Head of caudate nucleus (tissue), 42 donors: ENCODE results near the gene FAM174B.

Source experiments
- DNase-seq, 42 donors: peaks; one replicate each; pipeline versions ENCODE4 v3.0.0 to v3.0.0-alpha.2; 2020 to 2021; ENCODE audit warnings: mixed read lengths in 7 of 42
- intact Hi-C: fragments of 100-400 bp; cut with DNase I; formaldehyde crosslinking; loops from one replicate; pipeline ENCODE4 v1.15.0; 2022

Gene FAM174B

DNA sequence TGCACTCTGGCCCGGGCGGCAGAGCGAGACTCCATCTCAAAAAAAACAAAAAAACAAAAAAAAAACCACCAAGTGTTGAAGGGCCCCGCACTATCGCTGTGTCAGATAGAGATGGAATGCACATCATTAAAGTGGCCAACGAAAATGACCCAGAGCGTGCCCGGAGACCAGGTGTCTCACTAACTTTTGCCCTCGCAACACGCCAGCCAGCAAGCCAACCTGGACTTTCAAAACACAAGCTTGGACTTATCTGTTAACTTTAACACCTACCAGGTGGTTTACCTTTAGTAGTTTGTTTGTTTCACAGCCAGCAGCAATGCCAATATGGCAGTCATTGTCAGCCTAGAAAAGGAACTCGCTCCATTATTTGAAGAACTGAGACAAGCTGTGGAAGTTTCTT is 28.6 kb downstream of the FAM174B start:
- intact Hi-C loops, result no loop called here
- peak in 2 of 42 donors; percentile 9 to 15 for DNase-seq

DNA sequence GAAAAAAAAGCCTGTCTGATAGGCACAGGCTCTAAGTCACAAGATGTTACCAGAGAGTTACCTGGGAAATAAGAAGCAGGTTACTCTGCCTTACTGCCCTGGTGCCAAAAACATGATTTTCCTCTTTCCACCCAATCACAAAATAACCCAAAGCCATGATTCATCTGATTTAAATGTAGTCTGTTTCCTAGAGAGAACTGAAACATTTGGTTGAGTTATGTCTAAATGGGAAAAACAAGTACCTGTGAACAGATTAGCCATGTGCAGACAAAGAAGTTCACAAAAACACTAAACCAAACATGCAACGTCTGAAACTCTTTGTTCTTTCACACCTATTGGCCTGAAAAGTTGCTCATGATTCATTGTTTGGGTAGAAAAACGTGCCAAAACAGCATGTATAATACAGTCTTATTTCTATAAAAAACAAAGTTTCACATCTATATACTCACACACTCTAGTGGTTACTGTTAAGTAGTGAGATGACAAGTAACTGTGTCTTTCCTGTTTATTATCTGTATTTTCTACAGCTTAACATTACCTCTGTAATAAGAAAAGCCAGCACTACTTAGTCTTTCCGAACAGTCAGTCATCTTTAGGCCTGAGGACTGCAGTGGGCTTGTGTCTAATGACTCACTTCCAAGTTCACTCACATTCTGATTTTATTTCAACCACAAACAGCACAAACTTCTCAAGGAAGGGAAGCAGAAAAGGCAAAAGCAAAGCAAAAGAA is 30.2 kb downstream of the FAM174B start:
- intact Hi-C loops, result no loop called here
- peak in 1 of 42 donors; percentile 5 for DNase-seq

DNA sequence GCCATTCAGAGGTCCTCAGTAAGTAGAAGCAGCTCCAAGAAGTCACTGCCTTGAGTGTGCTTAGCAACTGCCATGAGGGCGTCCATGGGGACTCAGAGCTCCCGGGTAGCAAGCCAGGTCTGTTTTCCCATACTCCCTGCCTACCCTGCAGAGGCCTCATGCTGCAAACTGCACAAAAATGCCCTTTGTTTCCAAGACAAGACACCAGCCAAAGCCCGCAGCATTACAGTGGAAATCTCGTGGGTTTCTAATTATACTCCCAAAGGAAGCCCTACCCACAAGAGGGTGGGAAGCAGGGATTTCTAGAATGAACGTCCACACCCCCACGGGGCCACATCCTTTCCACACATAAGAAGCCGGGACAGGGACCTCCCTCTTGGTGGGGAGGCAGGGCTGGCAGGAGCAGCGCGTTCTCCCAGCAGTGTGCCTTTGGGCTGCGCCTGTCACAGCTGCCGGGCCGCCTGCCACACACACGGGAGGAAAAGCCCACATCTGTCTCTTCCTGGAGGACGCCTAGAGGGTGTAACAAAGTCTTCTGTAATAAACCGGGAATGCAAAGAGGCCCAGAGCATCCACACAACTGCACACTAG is 31.1 kb downstream of the FAM174B start:
- intact Hi-C loops, result no loop called here
- DNase-seq, result peak; percentile 59 to 89 (median 77)

DNA sequence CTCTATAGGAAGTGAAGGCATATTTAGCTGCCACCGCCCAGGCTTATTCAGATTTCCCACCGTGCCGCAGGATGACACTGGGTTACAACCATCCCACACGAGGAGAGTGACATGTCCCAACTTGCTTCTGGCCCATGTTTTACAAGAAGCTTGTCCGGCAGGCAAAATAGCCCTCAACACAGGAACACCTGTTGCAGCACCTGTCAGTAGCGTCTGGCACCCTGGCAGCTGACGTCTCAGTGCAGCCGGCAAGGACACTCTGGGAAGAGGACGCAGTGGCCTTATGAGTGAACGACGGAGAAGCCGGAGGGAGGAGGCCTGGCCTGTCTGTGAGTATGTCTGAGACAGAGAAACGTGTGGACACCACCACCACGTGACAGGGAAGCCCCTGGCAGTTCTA is 32.1 kb downstream of the FAM174B start:
- intact Hi-C loops, result no loop called here
- peak in 2 of 42 donors; percentile 22 to 37 for DNase-seq

DNA sequence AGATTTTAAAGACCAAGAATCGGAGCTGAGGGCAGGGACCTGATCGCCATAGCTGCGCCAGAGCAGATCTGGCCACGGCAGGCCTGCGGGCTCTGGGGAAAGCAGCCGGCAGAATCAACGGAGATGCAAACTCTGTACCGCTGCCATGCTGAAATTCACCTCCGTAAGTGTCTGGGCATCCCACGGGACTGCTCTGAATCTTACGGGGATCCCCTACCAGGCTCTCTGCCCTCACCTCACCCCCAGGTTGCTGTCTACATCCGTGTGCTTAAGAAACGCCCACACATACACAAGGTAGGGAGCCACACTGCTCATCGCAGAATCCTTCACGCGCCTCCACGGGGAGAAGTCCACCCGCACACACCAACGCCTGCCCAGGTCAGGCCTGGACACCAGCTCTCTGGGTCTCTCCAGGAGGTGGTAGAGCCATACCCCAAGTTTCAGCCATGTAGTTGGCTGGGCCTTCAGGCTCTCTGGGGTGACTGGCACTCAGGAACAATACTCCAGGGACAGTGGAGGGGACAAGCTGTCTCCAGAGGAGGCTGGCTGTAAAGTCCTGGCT is 33.5 kb downstream of the FAM174B start:
- DNase-seq, result no peak
- intact Hi-C loops, result no loop called here

DNA sequence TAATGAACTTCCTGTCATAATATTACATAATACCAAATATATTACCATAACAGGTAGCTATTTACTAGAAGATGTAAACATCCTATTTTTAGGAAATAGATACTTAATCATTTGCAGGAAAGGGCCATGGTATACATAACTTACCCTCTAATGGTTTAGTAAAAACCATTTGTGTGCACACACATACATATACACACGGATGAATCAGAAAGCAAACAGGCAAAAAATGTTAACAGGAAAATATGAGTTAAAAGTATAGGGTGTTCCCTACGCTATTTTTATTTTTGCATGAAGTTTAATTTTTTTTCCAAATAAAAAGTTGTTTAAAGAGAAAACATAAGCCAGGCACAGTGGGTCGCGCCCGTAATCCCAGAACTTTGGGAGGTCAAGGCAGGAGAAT is 34.6 kb downstream of the FAM174B start:
- no peak for DNase-seq
- intact Hi-C loops, result no loop called here

DNA sequence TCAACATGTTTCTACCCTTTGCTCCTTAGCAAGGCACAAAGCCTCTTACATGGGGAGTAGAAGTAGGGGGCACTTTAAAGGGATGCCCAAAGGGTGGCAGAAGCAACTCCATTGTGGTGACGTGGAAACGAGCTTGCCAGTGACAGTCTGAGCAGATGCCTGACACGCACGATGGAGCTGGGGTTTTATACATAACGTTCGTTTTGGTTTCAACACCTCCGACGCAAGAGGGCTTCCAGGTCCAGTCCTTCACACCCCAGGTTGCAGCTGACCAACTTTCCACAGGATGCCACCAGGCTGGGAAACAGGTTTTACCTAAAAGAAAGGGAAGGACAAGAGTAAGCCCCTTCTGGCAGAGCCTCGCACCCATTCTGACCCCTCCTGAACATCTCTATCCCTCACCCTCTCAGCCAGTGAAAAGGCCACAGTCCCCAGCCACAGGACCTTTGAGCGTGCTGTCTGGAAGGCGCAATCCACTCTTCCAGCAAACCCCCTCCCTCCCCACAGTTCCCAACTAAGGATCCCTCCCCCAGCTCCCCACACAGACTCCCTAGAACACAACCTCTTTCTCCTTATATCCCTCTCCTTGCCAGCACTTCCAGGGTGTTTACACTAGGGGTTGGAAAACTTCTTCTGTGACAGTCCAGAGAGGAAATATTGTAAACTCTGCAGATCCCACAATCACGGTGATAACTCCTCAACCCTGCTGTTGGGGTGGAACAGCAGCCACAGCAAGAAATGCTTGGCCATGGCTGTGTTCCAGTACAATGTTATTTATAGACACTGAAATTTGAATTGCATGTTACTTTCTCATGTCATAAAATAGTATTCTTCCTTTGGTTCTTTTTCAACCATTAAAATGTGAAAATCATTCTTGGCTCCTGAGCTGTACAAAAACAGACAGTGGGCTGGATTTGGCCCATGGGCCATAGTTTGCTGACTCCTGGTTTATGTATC is 36.2 kb downstream of the FAM174B start:
- DNase-seq, result peak in 1 of 42 donors; percentile 22
- intact Hi-C loops, result loop anchor here (10.0 kb wide), 1 partner anchor 95 kb away; no protein-coding TSS in a partner anchor

DNA sequence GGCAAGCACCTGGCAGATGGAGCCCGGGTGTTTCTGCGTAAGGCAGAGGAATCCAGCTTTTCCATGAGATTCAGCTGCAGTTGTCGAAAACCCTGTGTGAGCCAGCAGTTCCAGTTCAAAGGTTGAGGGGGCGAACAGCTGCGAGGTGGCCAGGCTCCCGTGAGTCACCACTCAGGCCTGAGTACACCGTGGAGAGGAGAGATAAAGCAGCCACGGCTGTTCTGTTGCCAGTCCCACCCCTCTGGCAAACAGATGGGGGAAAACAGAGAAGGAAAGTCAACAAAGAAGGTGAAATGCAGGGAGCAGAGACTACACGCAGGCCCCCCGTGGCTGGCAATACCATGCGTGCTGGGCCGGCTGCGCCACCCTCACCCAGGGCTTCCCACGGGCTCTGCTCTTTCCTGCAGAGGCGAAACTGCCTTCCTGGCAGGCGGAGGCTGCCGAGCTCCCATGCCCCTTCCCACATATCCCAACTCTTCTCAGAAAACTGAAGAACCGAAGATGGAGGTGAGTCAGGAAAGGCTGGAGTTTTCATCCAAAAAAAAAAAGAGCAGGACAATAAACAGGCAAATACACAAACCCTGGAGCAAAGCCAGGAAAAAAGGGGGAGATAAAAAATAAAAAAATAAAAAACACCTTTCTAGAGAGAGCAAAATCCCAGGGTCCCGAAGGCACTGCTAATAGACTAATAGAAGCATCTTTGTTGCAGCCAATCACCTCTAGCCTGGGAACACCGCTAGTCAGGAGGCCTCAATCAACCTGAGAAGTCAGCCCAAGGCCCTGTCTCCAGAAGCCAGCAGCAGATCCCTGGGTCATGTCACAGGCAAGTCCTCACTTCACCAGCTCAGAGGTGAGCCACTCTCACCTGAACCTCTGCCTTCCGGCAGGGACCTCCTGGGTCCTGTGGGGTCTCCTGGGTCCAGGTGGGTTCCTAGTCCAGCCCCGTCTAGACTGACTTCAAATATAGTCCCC is 37.7 kb downstream of the FAM174B start:
- intact Hi-C loops, result loop anchor here (10.0 kb wide), 1 partner anchor 97 kb away; no protein-coding TSS in a partner anchor
- peak in 5 of 42 donors; percentile 5 to 29 (median 22) for DNase-seq

DNA sequence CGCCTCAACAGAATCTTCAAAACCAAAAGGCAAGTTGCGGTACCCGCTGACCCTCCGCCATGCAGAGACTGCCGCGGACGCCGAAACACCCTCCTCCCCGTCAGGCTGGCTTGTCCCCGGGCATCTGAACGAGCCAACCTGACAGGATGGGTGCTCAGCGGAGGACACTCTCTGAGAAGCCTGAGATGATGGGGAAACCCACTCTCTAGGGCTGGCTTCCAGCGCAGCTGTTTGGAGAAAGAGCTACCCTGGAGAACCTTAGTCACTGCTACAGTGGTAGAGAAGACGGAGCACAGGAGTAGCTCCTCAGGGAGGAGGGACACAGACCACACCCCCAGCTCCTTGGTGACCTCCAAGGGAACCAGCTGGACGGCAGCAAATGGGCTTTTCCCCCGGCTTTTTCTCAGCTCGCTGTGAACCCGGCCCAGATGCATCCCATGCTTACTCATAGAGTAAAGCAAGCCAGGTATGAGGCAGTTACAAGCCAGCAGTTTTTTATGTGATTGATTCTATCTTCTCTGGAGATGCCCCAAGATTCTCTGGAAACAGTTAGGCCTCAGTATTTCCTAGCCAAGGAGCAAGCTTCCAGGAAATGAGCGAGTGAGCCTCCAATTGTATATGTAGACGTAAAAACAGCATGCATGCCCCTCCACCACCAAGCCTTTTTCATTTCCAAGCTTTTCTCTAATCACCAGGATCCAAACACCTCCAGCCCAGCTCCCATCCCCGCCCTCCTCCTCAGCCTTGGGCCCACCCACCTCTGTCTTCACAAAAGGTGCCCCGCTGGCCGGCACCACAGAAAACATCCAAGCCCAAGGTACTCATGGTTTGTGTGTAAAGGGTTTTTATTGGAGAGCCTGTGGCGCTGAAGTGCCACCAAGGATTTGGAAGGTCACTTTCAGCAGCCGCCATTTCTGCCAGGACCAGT is 38.7 kb downstream of the FAM174B start:
- peak in 4 of 42 donors; percentile 4 to 38 (median 24) for DNase-seq
- intact Hi-C loops, result loop anchor here (10.0 kb wide), 1 partner anchor 98 kb away; no protein-coding TSS in a partner anchor

DNA sequence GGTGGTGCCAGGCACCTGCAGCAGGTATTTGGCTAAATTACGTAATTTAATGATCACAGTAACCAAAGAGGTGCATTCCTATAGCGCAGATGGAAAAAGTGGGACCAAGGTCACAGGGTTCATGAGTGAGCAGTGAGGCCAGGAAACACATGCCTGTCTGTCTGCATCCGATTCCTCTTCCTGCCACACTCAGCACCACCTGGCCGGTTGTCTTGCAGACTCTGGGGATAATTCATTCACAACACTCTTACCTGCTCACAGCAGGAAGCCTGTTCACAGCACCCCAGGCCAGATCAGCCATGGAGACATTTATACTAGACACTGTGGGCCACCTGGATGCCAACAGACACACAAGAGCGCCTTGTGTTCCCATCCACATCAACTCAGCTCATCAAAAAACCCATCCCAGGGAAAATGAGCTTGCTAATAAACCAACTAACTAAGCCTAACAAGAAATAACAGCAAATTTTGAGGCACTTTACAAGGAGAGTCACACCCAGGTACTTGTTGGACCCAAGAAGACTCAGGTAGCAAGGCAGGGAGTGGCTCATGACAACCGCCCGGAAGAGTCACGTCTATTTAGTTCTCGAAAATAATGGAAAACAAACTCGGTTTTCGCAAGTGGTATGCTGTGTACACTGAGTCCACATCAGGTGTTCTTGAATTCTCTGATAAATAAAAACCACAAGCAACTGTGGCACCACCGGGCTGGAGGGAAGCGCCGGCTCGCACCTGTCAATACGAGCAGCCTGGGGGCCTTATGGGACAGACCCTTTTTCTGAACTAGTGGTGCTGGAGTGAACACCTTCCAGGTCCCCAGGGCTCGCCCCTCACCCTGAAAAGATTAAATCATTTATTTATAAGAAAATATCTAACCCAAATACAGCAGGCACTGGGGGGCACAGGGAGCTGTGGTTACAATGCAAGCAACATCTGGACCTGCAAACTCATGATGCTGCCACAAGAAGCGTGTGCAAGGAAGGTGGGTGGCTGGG is 40.5 kb downstream of the FAM174B start:
- intact Hi-C loops, result loop anchor here (10.0 kb wide), 1 partner anchor 100 kb away; no protein-coding TSS in a partner anchor
- peak in 2 of 42 donors; percentile 28 to 34 for DNase-seq

DNA sequence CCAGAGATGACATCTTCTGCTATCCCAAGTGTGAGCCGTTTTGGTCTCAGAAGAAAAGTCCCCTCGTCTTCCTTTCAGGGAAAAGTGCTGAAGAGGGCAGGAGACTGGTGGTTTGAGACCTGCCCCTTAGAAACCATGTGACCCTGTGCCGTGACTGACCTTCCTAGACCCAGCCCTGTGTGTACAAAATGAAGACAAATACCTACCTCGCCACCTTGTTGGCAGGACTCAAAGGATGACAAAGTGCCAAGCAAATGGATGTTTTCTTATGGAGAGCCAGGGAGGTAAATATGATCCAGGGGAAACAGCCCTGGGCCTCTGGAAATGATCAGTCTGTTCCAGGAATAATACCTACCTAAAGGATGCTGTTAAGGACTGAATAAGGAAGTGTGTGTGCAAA is 41.3 kb downstream of the FAM174B start:
- DNase-seq, result peak in 1 of 42 donors; percentile 7
- intact Hi-C loops, result loop anchor here (10.0 kb wide), 1 partner anchor 100 kb away; no protein-coding TSS in a partner anchor

DNA sequence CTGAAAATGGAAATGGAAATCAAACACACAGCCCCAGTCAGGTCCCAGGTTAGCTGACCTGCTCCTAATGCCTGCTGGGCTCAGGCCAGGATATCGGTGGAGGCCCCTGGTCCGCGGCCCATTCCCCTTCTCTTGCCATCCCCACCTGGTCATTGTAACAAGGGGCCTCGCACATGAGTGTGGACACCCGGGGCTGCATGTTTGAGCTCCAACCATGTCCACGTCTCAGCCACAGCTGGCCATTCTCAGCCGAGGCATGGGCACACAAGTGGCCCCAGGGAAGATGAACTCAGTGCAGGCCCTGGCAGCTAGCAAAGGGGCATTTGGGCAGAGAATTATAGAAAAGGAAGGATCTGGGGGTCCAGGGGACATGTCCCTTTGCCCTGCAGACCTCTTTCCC is 41.7 kb downstream of the FAM174B start:
- intact Hi-C loops, result loop anchor here (10.0 kb wide), 1 partner anchor 101 kb away; no protein-coding TSS in a partner anchor

DNA sequence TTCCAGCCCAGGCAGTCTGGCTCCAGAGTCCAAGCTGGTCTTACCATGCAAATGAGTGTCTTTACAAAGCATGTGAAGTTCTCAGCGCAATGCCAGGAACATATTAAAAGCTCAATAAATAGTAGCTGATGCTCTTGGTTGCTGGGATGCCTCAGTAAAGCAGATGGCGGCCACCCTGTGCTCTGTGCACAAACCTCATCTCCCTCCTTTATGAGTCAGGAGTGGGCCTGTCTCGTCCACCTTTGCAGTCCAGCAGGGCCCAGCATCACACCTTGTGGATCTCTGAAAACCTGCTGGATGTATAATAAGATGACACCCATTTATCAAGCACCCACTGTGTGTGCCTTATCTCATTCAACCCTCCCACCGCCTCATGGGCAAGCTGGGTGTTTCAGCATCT is 42.7 kb downstream of the FAM174B start:
- intact Hi-C loops, result loop anchor here (10.0 kb wide), 1 partner anchor 102 kb away; no protein-coding TSS in a partner anchor
- peak in 1 of 42 donors; percentile 21 for DNase-seq

More for the DNA sequence above, 41.7 kb downstream of the FAM174B start:
- DNase-seq, result peak in 2 of 42 donors; percentile 30 to 42

DNA sequence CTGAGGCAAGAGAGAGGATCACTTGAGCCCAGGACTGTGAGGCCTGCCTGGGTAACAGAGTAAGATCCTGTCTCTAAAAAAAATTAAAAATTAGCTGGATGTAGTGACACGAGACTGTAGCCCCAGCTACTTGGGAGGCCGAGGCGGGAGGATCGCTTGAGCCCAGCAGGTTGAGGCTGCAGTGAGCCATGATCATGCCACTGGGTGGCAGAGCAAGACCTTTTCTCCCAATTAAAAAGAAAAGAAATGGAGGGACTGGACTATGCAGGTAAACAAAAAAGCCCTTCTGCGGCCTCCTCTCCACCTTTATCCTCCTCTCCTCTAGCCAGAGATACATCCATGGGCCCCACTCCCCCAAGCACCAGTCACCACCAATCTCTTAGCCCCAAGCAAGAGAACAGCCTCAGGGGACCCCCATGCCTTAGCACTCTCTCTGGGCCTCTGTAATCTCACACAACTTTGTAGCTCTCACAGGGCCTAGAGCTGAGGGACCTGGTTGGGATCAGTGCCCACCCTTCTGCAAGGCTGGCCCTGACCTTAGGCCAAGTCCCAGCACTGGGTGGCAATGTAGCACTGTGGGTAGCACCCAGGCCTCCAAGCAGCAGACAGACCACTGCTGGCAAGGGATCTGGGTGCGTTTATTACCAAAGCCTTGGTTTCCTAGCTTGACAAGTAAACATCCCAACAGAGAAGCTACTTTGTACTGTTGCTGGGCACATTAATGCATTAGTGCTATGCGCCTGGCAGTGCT is 43.4 kb downstream of the FAM174B start:
- intact Hi-C loops, result loop anchor here (10.0 kb wide), 1 partner anchor 103 kb away; no protein-coding TSS in a partner anchor
- peak in 34 of 42 donors; percentile 23 to 82 (median 56) for DNase-seq
